ENCODE data around the gene TP53I11. TPM values are rescaled to one million over a fixed set of nuclear protein-coding genes. Genes with fewer than 3 reads are reported as not detected.

TP53I11 gene
- total RNA-seq, 4 donors from 2014 or later, result 21.7 to 34.0 (median 30.9) TPM

DNA sequence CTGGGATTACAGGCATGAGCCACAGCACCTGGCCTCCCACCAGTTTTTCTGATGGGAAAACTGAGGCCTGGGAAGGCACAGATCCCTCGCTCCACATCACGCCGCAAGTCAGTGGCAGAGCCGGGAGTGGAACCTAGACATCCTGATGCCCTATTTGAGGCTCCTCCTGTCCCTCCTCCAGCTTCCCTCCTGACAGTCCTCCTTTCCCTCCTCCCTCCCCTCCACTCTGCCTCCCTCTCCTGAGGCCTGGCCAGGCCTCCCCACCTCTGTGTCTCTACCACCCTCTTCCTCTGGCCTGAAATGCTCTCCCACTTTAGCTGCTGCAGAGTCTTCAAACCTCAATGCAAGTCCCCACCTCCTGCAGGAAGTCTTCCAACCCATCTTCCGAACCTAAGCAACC, 13.3 kb upstream of the TP53I11 start:
- peak overlapping the region in 2 of 3 donors; percentile 39 to 51 for H3K27ac ChIP-seq
- H3K4me3 ChIP-seq (replicated peaks in 1 of 3), result no peak overlapping the region
- H3K27me3 ChIP-seq, result no peaks in the 10 kb centered on the region
- TF ChIP-seq, protein P1, sequence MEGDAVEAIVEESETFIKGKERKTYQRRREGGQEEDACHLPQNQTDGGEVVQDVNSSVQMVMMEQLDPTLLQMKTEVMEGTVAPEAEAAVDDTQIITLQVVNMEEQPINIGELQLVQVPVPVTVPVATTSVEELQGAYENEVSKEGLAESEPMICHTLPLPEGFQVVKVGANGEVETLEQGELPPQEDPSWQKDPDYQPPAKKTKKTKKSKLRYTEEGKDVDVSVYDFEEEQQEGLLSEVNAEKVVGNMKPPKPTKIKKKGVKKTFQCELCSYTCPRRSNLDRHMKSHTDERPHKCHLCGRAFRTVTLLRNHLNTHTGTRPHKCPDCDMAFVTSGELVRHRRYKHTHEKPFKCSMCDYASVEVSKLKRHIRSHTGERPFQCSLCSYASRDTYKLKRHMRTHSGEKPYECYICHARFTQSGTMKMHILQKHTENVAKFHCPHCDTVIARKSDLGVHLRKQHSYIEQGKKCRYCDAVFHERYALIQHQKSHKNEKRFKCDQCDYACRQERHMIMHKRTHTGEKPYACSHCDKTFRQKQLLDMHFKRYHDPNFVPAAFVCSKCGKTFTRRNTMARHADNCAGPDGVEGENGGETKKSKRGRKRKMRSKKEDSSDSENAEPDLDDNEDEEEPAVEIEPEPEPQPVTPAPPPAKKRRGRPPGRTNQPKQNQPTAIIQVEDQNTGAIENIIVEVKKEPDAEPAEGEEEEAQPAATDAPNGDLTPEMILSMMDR (IDR thresholded peaks at IDR 0.05), result no peak
- no peak for TF ChIP-seq POLR2A (IDR thresholded peaks at IDR 0.05)
- intact Hi-C loops (cut with DNase I), result no loop called here
- 80 to 91% methylated on average over 5 of the region's 5 CpGs for WGBS, 2 donors
- H3K4me1 ChIP-seq, result peaks cover 7 to 24% of the 10 kb centered on the region in 2 donors
- no peak for DNase-seq
- no peaks in the 10 kb centered on the region for H3K36me3 ChIP-seq
- H3K9me3 ChIP-seq, result no peaks in the 10 kb centered on the region

DNA sequence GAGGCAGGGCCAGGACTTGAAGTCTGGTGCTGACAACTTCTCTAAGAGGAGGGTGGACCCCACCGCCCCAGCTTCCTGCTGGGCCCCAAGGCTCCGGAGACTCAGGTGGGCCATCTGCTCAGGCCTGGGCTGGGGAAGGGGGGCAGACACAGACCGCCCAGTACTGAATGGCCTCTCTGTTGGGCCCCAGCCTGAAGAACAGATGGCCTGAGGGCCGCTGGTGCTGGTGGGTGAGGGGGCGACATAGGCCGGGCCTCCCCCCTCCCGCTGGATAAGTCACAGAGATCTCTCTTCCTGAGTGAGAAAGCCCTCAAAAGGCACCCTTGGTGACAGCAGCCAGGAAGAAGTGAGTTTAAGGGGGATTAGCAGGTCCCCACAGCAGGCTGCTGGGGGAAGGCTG, 12.5 kb upstream of the TP53I11 start:
- H3K27me3 ChIP-seq, result no peaks in the 10 kb centered on the region
- DNase-seq, result no peak
- WGBS, 2 donors, result 100% methylated on average over 5 of the region's 7 CpGs; no CpG with 5 or more reads in 1 of the 2 donors
- H3K9me3 ChIP-seq, result no peaks in the 10 kb centered on the region
- H3K36me3 ChIP-seq, result no peaks in the 10 kb centered on the region
- TF ChIP-seq, protein P1 (IDR thresholded peaks at IDR 0.05), result no peak
- TF ChIP-seq POLR2A (IDR thresholded peaks at IDR 0.05), result no peak
- peaks cover 7 to 25% of the 10 kb centered on the region in 2 donors for H3K4me1 ChIP-seq
- no peak overlapping the region for H3K4me3 ChIP-seq (replicated peaks in 1 of 3)
- H3K27ac ChIP-seq, result no peak overlapping the region
- intact Hi-C loops (cut with DNase I), result no loop called here

DNA sequence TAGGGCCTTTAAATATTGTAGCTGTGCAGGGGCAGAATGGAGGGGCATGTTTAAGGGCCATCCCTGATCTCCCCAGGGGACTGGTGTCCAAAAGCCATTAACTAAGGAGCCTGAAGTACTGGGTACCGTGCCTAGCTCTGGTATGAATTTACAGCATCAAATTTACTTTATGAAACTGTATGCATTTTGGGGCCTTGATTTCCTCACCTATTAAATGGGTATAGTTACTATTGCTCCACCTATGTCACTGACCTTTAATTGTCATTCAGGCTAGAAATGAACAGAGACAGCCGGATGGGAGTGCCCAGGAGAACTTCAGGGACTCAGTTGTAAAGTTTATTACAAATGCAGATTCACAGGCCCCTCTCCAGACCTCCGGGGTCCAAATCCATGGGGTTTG, 11.8 kb upstream of the TP53I11 start:
- TF ChIP-seq, protein P1 (IDR thresholded peaks at IDR 0.05), result no peak
- TF ChIP-seq POLR2A (IDR thresholded peaks at IDR 0.05), result no peak
- WGBS, 2 donors, result 66 to 76% methylated on average over 3 of the region's 3 CpGs
- no peak for DNase-seq
- H3K36me3 ChIP-seq, result no peaks in the 10 kb centered on the region
- H3K4me1 ChIP-seq, result peaks cover 7 to 25% of the 10 kb centered on the region in 2 donors
- no peak overlapping the region for H3K4me3 ChIP-seq (replicated peaks in 1 of 3)
- H3K27ac ChIP-seq, result no peak overlapping the region
- no peaks in the 10 kb centered on the region for H3K9me3 ChIP-seq
- intact Hi-C loops (cut with DNase I), result no loop called here
- no peaks in the 10 kb centered on the region for H3K27me3 ChIP-seq

DNA sequence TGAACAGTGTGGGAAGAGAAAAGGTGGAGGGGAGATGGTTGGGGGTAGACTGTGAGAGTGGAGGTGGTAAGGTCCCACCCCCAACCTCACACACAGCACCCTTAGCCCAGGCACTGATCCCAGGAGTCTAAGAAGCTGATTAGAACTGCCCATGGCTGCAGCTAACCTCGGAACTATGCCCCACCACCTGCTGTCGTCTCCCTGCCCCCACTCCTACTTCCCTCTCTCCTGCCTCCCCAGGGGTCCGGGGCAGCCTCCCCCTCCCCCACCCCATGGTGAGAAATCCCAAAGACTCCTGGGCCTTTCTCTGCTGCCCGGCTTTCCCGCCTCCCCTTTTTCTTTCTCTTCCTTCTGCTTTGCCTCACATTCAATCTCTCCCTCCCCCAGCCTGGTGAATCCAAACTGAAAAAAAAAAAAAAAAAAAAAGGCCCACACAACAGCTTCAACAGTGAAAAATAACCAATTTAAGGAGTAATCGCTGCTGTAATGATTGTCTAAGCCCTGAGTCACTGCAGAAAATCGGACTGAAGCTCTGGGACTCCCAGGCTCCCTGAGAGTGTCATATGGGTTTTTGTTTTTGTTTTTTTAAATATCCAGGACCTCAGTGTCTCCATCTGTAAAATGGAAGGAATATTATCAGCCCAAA, 9.6 kb upstream of the TP53I11 start:
- Histone ChIP-seq H3K27me3 (no peaks in the 10 kb centered on the region), H3K36me3 (no peaks in the 10 kb centered on the region), H3K9me3 (no peaks in the 10 kb centered on the region), H3K4me3 (replicated peaks in 1 of 3) (no peak overlapping the region), H3K4me1 (peaks cover 7 to 27% of the 10 kb centered on the region in 2 donors), H3K27ac (no peak overlapping the region)
- no peak for TF ChIP-seq POLR2A (IDR thresholded peaks at IDR 0.05)
- TF ChIP-seq, protein P1 (IDR thresholded peaks at IDR 0.05), result no peak
- 48 to 57% methylated on average over 7 of the region's 7 CpGs for WGBS, 2 donors
- intact Hi-C loops (cut with DNase I), result no loop called here
- DNase-seq, result no peak

DNA sequence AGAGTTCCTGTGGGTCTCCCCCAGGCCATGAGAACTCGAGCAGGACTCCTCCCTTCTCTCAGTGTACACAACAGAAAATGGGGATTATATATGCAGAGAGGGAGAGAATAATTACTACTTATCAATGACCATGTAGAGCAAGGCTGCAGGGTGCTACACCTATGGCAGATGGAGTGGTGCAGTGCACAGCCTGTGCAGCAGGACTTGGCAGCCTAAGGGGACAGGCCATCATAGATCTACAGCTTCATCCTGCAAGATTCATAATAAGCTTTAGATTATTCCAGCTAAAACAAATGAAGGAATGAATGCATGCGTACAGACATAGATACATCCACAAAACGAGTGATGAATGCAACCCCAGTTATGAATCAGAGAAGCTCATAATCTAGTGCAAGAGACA, 8.4 kb upstream of the TP53I11 start:
- H3K4me1 ChIP-seq, result peaks cover 13 to 27% of the 10 kb centered on the region in 2 donors
- no peaks in the 10 kb centered on the region for H3K27me3 ChIP-seq
- 88 to 96% methylated on average over 3 of the region's 3 CpGs for WGBS, 2 donors
- no peak for DNase-seq
- intact Hi-C loops (cut with DNase I), result no loop called here
- no peak overlapping the region for H3K4me3 ChIP-seq (replicated peaks in 1 of 3)
- peak overlapping the region in 2 of 3 donors; percentile 10 to 12 for H3K27ac ChIP-seq
- H3K36me3 ChIP-seq, result no peaks in the 10 kb centered on the region
- no peaks in the 10 kb centered on the region for H3K9me3 ChIP-seq
- TF ChIP-seq, protein P1 (IDR thresholded peaks at IDR 0.05), result no peak
- no peak for TF ChIP-seq POLR2A (IDR thresholded peaks at IDR 0.05)

Measured in thyroid gland (tissue), 4 donors.